DND-41 (cell line): Measurements from ENCODE around the gene NHERF2.

ENCODE experiments used
- EZH2 ChIP-seq: IDR thresholded peaks from 3 replicates; pipeline ENCODE4 v1.6.1; 2012; ENCODE audit warnings: borderline replicate concordance, low read depth, mild to moderate bottlenecking, moderate library complexity, low read length, inconsistent platforms; ENCODE audit not compliant: severe bottlenecking
- TF ChIP-seq, protein P1 (sequence below): IDR thresholded peaks from 2 replicates; pipeline ENCODE4 v1.5.1; 2012; ENCODE audit warnings: borderline replicate concordance, low read length, moderate library complexity, mild to moderate bottlenecking; ENCODE audit not compliant: poor library complexity, severe bottlenecking; ENCODE audit errors: extremely low read depth

GRCh38 chr16:2043667-2044451 is 17.2 kb downstream of the NHERF2 start:
- TF ChIP-seq, protein P1, sequence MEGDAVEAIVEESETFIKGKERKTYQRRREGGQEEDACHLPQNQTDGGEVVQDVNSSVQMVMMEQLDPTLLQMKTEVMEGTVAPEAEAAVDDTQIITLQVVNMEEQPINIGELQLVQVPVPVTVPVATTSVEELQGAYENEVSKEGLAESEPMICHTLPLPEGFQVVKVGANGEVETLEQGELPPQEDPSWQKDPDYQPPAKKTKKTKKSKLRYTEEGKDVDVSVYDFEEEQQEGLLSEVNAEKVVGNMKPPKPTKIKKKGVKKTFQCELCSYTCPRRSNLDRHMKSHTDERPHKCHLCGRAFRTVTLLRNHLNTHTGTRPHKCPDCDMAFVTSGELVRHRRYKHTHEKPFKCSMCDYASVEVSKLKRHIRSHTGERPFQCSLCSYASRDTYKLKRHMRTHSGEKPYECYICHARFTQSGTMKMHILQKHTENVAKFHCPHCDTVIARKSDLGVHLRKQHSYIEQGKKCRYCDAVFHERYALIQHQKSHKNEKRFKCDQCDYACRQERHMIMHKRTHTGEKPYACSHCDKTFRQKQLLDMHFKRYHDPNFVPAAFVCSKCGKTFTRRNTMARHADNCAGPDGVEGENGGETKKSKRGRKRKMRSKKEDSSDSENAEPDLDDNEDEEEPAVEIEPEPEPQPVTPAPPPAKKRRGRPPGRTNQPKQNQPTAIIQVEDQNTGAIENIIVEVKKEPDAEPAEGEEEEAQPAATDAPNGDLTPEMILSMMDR = no peak
- TF ChIP-seq EZH2 = no peak
